Measurements from ENCODE around the gene OSBPL10.

DNA sequence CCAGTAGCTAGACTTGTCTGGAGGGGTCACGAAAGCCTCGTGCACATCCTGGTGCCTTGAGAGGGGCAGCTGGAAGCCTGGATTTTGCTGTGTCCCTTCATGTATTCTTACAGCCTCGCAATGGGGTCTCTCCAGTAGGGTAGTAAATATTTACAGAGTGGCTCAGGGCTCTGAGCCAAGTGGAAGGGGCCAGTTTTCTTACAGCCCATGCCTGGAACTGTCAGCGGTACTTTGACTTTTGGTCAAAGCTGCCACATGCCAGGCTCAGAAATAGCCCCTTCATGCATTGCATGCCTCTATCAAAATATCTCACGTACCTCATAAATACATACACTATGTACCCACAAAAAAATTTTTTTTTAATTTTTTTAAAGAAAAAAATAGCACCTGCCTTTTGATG lies 119.2 kb downstream of the OSBPL10 start:
- TF ChIP-seq, protein P1, sequence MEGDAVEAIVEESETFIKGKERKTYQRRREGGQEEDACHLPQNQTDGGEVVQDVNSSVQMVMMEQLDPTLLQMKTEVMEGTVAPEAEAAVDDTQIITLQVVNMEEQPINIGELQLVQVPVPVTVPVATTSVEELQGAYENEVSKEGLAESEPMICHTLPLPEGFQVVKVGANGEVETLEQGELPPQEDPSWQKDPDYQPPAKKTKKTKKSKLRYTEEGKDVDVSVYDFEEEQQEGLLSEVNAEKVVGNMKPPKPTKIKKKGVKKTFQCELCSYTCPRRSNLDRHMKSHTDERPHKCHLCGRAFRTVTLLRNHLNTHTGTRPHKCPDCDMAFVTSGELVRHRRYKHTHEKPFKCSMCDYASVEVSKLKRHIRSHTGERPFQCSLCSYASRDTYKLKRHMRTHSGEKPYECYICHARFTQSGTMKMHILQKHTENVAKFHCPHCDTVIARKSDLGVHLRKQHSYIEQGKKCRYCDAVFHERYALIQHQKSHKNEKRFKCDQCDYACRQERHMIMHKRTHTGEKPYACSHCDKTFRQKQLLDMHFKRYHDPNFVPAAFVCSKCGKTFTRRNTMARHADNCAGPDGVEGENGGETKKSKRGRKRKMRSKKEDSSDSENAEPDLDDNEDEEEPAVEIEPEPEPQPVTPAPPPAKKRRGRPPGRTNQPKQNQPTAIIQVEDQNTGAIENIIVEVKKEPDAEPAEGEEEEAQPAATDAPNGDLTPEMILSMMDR (IDR thresholded peaks at IDR 0.05), result no peak
- no peak for TF ChIP-seq EZH2phosphoT487 (IDR thresholded peaks at IDR 0.05)

All from neural progenitor cell (in vitro differentiated cells).